Measurements from ENCODE around the gene EDC3. TPM values are rescaled to one million over a fixed set of nuclear protein-coding genes. Genes with fewer than 3 reads are reported as not detected.

EDC3 gene
- total and polyA plus RNA-seq, 9 of the 15 experiments (the other 6 are each of a cell fraction or from before 2014, with no cell fraction given) = 11.7 to 63.9 (median 32.8) TPM

DNA sequence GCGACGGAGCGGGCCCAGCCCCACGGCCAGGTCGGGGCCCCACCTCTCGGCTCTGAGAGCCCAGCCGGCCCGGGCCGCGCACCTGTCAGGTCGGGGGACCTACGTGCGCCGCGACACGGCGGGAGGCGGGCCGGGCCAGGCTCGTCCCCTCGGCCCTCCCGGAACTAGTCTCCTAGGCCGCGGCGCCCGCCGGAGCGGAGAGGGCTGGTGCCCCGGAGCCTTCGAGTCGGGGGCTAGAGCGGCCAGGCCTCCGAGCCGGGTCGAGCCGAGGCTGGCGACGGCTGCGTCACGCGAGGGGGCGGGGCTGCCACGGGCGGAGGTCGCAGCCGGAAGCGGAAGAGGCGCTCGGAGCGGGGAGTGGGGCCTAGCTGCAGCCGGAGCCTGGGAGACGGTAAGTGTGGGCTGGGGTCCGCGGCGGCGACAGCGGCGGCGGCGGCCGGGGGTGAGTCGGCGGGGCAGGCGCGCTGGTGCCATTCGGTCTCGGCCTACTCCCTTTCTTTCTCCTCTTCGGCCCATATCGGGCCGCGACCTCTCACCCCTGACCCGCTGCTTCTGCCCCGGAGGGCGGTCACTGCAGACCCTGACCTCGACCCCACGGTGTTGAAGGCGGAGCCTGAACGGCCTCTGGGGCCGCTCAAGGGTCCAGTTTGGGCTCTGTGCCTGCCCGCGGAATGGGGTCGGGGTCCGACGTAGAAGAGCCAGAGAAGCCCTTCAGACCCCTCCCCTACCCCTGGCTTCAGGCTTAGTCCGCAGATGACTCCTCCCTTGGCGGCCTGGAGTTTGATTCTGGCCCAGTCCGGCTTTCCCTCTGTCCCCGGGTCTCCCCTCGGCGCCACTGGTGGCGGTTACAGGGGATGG is 80.1 kb downstream of the EDC3 start, which contains the start of gene CLK3 (continued):
- TF ChIP-seq BRD9 (IDR thresholded peaks at IDR 0.05; ENCODE audit: low read depth, partially characterized antibody) = no peak
- TF ChIP-seq CTBP1 (IDR thresholded peaks at IDR 0.05; ENCODE audit: borderline replicate concordance) = peak; percentile 94
- TF ChIP-seq RAD51 (IDR thresholded peaks at IDR 0.05; ENCODE audit: borderline replicate concordance, low read depth) = no peak
- TF ChIP-seq LARP7 (IDR thresholded peaks at IDR 0.05) = no peak
- TF ChIP-seq, protein P1, sequence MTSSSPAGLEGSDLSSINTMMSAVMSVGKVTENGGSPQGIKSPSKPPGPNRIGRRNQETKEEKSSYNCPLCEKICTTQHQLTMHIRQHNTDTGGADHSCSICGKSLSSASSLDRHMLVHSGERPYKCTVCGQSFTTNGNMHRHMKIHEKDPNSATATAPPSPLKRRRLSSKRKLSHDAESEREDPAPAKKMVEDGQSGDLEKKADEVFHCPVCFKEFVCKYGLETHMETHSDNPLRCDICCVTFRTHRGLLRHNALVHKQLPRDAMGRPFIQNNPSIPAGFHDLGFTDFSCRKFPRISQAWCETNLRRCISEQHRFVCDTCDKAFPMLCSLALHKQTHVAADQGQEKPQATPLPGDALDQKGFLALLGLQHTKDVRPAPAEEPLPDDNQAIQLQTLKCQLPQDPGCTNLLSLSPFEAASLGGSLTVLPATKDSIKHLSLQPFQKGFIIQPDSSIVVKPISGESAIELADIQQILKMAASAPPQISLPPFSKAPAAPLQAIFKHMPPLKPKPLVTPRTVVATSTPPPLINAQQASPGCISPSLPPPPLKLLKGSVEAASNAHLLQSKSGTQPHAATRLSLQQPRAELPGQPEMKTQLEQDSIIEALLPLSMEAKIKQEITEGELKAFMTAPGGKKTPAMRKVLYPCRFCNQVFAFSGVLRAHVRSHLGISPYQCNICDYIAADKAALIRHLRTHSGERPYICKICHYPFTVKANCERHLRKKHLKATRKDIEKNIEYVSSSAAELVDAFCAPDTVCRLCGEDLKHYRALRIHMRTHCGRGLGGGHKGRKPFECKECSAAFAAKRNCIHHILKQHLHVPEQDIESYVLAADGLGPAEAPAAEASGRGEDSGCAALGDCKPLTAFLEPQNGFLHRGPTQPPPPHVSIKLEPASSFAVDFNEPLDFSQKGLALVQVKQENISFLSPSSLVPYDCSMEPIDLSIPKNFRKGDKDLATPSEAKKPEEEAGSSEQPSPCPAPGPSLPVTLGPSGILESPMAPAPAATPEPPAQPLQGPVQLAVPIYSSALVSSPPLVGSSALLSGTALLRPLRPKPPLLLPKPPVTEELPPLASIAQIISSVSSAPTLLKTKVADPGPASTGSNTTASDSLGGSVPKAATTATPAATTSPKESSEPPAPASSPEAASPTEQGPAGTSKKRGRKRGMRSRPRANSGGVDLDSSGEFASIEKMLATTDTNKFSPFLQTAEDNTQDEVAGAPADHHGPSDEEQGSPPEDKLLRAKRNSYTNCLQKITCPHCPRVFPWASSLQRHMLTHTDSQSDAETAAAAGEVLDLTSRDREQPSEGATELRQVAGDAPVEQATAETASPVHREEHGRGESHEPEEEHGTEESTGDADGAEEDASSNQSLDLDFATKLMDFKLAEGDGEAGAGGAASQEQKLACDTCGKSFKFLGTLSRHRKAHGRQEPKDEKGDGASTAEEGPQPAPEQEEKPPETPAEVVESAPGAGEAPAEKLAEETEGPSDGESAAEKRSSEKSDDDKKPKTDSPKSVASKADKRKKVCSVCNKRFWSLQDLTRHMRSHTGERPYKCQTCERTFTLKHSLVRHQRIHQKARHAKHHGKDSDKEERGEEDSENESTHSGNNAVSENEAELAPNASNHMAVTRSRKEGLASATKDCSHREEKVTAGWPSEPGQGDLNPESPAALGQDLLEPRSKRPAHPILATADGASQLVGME (CRISPR knock-in tag; IDR thresholded peaks at IDR 0.05) = no peak
- TF ChIP-seq, protein P2, sequence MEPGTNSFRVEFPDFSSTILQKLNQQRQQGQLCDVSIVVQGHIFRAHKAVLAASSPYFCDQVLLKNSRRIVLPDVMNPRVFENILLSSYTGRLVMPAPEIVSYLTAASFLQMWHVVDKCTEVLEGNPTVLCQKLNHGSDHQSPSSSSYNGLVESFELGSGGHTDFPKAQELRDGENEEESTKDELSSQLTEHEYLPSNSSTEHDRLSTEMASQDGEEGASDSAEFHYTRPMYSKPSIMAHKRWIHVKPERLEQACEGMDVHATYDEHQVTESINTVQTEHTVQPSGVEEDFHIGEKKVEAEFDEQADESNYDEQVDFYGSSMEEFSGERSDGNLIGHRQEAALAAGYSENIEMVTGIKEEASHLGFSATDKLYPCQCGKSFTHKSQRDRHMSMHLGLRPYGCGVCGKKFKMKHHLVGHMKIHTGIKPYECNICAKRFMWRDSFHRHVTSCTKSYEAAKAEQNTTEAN (CRISPR knock-in tag; IDR thresholded peaks at IDR 0.05) = no peak
- no peak for TF ChIP-seq NFE2L1 (tag; IDR thresholded peaks at IDR 0.05; ENCODE audit: borderline replicate concordance, low read depth)
- TF ChIP-seq SAFB (IDR thresholded peaks at IDR 0.05; ENCODE audit: borderline replicate concordance, low read depth, low read length) = peak; percentile 38; the same call in 1 of the 2 replicates
- no peak; the same call in 1 of the 2 replicates for TF ChIP-seq ZNF263 (CRISPR knock-in tag; IDR thresholded peaks at IDR 0.05; ENCODE audit: borderline replicate concordance)
- TF ChIP-seq, protein P3, sequence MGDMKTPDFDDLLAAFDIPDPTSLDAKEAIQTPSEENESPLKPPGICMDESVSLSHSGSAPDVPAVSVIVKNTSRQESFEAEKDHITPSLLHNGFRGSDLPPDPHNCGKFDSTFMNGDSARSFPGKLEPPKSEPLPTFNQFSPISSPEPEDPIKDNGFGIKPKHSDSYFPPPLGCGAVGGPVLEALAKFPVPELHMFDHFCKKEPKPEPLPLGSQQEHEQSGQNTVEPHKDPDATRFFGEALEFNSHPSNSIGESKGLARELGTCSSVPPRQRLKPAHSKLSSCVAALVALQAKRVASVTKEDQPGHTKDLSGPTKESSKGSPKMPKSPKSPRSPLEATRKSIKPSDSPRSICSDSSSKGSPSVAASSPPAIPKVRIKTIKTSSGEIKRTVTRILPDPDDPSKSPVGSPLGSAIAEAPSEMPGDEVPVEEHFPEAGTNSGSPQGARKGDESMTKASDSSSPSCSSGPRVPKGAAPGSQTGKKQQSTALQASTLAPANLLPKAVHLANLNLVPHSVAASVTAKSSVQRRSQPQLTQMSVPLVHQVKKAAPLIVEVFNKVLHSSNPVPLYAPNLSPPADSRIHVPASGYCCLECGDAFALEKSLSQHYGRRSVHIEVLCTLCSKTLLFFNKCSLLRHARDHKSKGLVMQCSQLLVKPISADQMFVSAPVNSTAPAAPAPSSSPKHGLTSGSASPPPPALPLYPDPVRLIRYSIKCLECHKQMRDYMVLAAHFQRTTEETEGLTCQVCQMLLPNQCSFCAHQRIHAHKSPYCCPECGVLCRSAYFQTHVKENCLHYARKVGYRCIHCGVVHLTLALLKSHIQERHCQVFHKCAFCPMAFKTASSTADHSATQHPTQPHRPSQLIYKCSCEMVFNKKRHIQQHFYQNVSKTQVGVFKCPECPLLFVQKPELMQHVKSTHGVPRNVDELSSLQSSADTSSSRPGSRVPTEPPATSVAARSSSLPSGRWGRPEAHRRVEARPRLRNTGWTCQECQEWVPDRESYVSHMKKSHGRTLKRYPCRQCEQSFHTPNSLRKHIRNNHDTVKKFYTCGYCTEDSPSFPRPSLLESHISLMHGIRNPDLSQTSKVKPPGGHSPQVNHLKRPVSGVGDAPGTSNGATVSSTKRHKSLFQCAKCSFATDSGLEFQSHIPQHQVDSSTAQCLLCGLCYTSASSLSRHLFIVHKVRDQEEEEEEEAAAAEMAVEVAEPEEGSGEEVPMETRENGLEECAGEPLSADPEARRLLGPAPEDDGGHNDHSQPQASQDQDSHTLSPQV (IDR thresholded peaks at IDR 0.05) = 0 out of 2 replicates have a peak, but pooled peaks have one; percentile 30
- TF ChIP-seq RBM34 (IDR thresholded peaks at IDR 0.05; ENCODE audit: borderline replicate concordance, insufficient read depth, low read length) = no peak
- no peak for TF ChIP-seq ZNF384 (IDR thresholded peaks at IDR 0.05; ENCODE audit: low read depth, low read length)
- no peak for TF ChIP-seq DACH1 (IDR thresholded peaks at IDR 0.05; ENCODE audit: partially characterized antibody)
- 0 out of 2 replicates have a peak, but pooled peaks have one; percentile 47 for TF ChIP-seq HDAC8 (tag; IDR thresholded peaks at IDR 0.05)
- no peak for TF ChIP-seq IRF2 (CRISPR knock-in tag; IDR thresholded peaks at IDR 0.05)
- no peak for TF ChIP-seq ZNF253 (CRISPR knock-in tag; conservative IDR thresholded peaks at IDR 0.05)

All from K562 (cell line).